Activated naive CD8-positive, alpha-beta T cell treated with anti-CD3 and anti-CD28 coated beads, Interleukin-2, amount 10 ng/mL, durations not matched to agents 7 days and 5 days (primary cell): Measurements from ENCODE around the gene INSM1. TPM values are rescaled to one million over a fixed set of nuclear protein-coding genes. Genes with fewer than 3 reads are reported as not detected.
"Not testable (repeated sequence)": the region's sequence is repeated elsewhere in the genome, so short reads cannot be mapped to it uniquely, and the experiment has no call there.

ENCODE experiments used
- ATAC-seq: fragments of 150-1000 bp; cut with Tn5 transposase; one replicate; pipeline ENCODE4 v1.10.0; 2021; ENCODE audit warnings: low read depth, moderate library complexity
- POLR2A ChIA-PET: fragments of 350-600 bp; sonication (Branson Sonifier 250); formaldehyde crosslinking; loops from one replicate; lab custom pipeline; 2021; ENCODE audit warnings: antibody characterized with exemption; lab: Charles Lee
- DNase-seq: peaks from one replicate; pipeline ENCODE4 v3.0.0; 2021
- H3K27ac Mint-ChIP-seq: one replicate; pipeline ENCODE4 v1.8.0; 2022; ENCODE audit warnings: mild to moderate bottlenecking, mixed read lengths
- H3K27me3 Mint-ChIP-seq: one replicate; pipeline ENCODE4 v1.8.0; 2022; ENCODE audit warnings: mild to moderate bottlenecking, moderate library complexity, mixed read lengths
- H3K36me3 Mint-ChIP-seq: one replicate; pipeline ENCODE4 v1.8.0; 2021; ENCODE audit warnings: mild to moderate bottlenecking, mixed read lengths
- H3K4me1 Mint-ChIP-seq: one replicate; pipeline ENCODE4 v1.8.0; 2021; ENCODE audit warnings: mixed read lengths
- H3K4me3 Mint-ChIP-seq: one replicate; pipeline ENCODE4 v1.8.0; 2022; ENCODE audit warnings: mild to moderate bottlenecking, moderate library complexity, mixed read lengths
- H3K9me3 Mint-ChIP-seq: one replicate; pipeline ENCODE4 v1.8.0; 2021; ENCODE audit warnings: mixed read lengths
- total RNA-seq, 2 experiments: library from RNA; stranded (reverse); gene quantifications; one replicate each; pipeline ENCODE4 v1.2.3, GENCODE V29; 2021

Gene INSM1
- total RNA-seq, 2 experiments from 2014 or later = not detected

GRCh38 chr20:20341371-20341770 lies 26.5 kb upstream of the INSM1 start:
- ATAC-seq (no peak), DNase-seq (no peak)
- H3K4me1 Mint-ChIP-seq = no peaks in the 10 kb centered on the region
- no peaks in the 10 kb centered on the region for H3K36me3 Mint-ChIP-seq
- H3K27me3 Mint-ChIP-seq = no peaks in the 10 kb centered on the region
- no peak overlapping the region for H3K27ac Mint-ChIP-seq
- H3K9me3 Mint-ChIP-seq = peaks cover 2% of the 10 kb centered on the region
- POLR2A ChIA-PET = no interaction called here
- no peak overlapping the region for H3K4me3 Mint-ChIP-seq

- ATAC-seq (no peak), DNase-seq (no peak)
- no peak overlapping the region for H3K27ac Mint-ChIP-seq
- H3K4me1 Mint-ChIP-seq = no peaks in the 10 kb centered on the region
- H3K4me3 Mint-ChIP-seq = no peak overlapping the region
- H3K27me3 Mint-ChIP-seq = no peaks in the 10 kb centered on the region
- H3K9me3 Mint-ChIP-seq = no peaks in the 10 kb centered on the region
- no peaks in the 10 kb centered on the region for H3K36me3 Mint-ChIP-seq
- POLR2A ChIA-PET = no interaction called here
Measured at GRCh38 chr20:20342066-20342465, 25.8 kb upstream of the INSM1 start.

DNA sequence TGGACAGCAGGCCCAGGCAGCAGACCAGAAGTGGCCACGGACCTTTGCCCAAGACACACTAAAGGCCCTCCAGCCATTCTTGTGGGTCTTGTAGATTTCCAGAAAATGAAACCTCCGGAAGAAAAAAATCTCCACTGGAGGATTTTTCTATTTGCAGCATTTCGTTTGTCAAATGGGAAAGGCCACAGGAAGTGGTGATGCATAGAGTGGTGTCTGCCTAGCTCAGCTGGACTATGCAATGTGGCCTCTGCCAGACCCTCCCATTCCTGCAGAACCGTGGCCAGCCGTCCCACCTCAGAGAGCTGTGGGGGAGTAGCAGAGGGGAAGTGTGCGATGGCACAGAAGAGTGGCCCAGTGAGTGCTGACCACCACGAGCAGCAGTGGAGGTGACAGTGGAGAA lies 24.0 kb upstream of the INSM1 start:
- H3K4me1 Mint-ChIP-seq = no peaks in the 10 kb centered on the region
- peaks cover 5% of the 10 kb centered on the region for H3K27me3 Mint-ChIP-seq
- ATAC-seq (no peak), DNase-seq (no peak)
- no peak overlapping the region for H3K4me3 Mint-ChIP-seq
- H3K9me3 Mint-ChIP-seq = no peaks in the 10 kb centered on the region
- no peak overlapping the region for H3K27ac Mint-ChIP-seq
- POLR2A ChIA-PET = no interaction called here
- no peaks in the 10 kb centered on the region for H3K36me3 Mint-ChIP-seq

GRCh38 chr20:20344476-20344875 lies 23.4 kb upstream of the INSM1 start:
- H3K4me3 Mint-ChIP-seq = no peak overlapping the region
- peaks cover 8% of the 10 kb centered on the region for H3K27me3 Mint-ChIP-seq
- POLR2A ChIA-PET = no interaction called here
- H3K9me3 Mint-ChIP-seq = no peaks in the 10 kb centered on the region
- no peak for DNase-seq
- no peak for ATAC-seq
- H3K4me1 Mint-ChIP-seq = no peaks in the 10 kb centered on the region
- H3K36me3 Mint-ChIP-seq = no peaks in the 10 kb centered on the region
- H3K27ac Mint-ChIP-seq = no peak overlapping the region

DNA sequence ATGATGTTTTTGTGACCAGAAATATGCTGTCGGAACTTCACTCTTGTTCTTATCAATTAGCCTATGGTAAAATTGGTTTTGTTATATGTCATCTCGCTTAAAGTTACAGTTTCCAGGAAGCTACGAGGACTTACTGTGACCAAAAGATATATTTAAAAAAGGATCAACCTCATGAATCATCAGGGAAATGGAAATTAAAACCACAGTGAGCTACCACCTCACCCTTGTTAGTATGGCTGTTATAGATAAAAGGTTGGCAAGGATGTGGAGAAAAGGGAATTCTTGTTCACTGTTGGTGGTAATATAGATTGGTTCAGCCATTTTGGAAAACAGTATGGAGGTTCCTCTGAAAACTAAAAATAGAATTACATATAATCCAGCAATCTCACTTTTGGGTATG lies 14.3 kb upstream of the INSM1 start:
- H3K27ac Mint-ChIP-seq = no peak overlapping the region
- DNase-seq (no peak), ATAC-seq (no peak)
- peaks cover 7% of the 10 kb centered on the region for H3K9me3 Mint-ChIP-seq
- no peaks in the 10 kb centered on the region for H3K36me3 Mint-ChIP-seq
- H3K27me3 Mint-ChIP-seq = peaks cover 12% of the 10 kb centered on the region
- no peaks in the 10 kb centered on the region for H3K4me1 Mint-ChIP-seq
- H3K4me3 Mint-ChIP-seq = no peak overlapping the region
- POLR2A ChIA-PET = no interaction called here

DNA sequence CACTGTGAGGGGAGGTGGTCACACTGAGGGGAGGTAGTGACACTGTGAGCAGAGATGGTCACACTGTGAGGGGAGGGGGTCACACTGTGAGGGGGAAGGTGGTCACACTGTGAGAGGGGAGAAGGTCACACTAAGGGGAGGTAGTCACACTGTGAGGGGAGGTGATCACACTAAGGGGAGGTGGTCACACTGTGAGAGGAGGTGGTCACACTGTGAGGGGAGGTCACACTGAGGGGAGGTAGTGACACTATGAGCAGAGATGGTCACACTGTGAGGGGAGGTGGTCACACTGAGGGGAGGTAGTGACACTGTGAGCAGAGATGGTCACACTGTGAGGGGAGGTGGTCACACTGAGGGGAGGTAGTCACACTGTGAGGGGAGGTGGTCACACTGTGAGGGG lies 12.4 kb upstream of the INSM1 start:
- ATAC-seq, H3K27ac Mint-ChIP-seq, H3K4me3 Mint-ChIP-seq, H3K4me1 Mint-ChIP-seq, H3K36me3 Mint-ChIP-seq, H3K9me3 Mint-ChIP-seq, H3K27me3 Mint-ChIP-seq, POLR2A ChIA-PET, DNase-seq: not testable (repeated sequence)

DNA sequence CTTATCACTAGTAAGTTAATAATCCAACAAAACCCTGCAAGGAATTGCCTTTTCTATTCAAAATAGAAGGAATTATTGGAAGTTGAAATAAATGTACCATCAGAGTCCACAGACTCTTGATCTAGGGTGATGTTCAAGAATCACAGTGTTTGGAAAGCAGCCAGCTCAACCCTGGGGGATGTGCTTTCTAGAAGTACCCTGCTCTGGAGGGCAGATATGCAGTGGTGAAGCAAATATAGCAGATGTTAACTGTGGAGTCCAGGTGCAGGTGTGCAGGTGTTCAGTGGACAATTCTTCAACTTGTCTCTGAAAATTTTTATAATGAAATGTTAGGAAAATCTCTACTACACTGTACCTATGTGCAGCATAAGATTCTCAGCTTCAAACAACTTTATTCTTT lies 9.1 kb upstream of the INSM1 start:
- no peak for ATAC-seq
- no peak overlapping the region for H3K27ac Mint-ChIP-seq
- DNase-seq = no peak
- H3K9me3 Mint-ChIP-seq = peaks cover 6% of the 10 kb centered on the region
- no peaks in the 10 kb centered on the region for H3K36me3 Mint-ChIP-seq
- H3K4me3 Mint-ChIP-seq = no peak overlapping the region
- H3K27me3 Mint-ChIP-seq = peaks cover 35% of the 10 kb centered on the region
- POLR2A ChIA-PET = no interaction called here
- H3K4me1 Mint-ChIP-seq = peaks cover 7% of the 10 kb centered on the region

GRCh38 chr20:20359628-20360027 lies 8.3 kb upstream of the INSM1 start:
- DNase-seq = no peak
- no peak for ATAC-seq
- Mint-ChIP-seq H3K27me3 (peaks cover 39% of the 10 kb centered on the region), H3K9me3 (peaks cover 3% of the 10 kb centered on the region), H3K4me3 (no peak overlapping the region), H3K4me1 (peaks cover 7% of the 10 kb centered on the region), H3K27ac (no peak overlapping the region), H3K36me3 (no peaks in the 10 kb centered on the region)
- POLR2A ChIA-PET = no interaction called here

- POLR2A ChIA-PET = no interaction called here
- H3K4me1 Mint-ChIP-seq = peaks cover 7% of the 10 kb centered on the region
- H3K27ac Mint-ChIP-seq = no peak overlapping the region
- no peaks in the 10 kb centered on the region for H3K9me3 Mint-ChIP-seq
- peaks cover 48% of the 10 kb centered on the region for H3K27me3 Mint-ChIP-seq
- no peaks in the 10 kb centered on the region for H3K36me3 Mint-ChIP-seq
- no peak for ATAC-seq
- H3K4me3 Mint-ChIP-seq = no peak overlapping the region
- DNase-seq = no peak
Measured at GRCh38 chr20:20360464-20360863, 7.4 kb upstream of the INSM1 start.

- Mint-ChIP-seq H3K9me3 (no peaks in the 10 kb centered on the region), H3K4me1 (peaks cover 8% of the 10 kb centered on the region), H3K27ac (no peak overlapping the region)
Measured at GRCh38 chr20:20362774-20363433, 5.0 kb upstream of the INSM1 start.

GRCh38 chr20:20363434-20363798 lies 4.5 kb upstream of the INSM1 start:
- ATAC-seq = no peak
- Mint-ChIP-seq H3K27me3 (peaks cover 64% of the 10 kb centered on the region), H3K4me3 (no peak overlapping the region), H3K4me1 (peaks cover 8% of the 10 kb centered on the region), H3K27ac (peak overlapping the region; percentile 54), H3K9me3 (no peaks in the 10 kb centered on the region), H3K36me3 (no peaks in the 10 kb centered on the region)
- no peak for DNase-seq
- POLR2A ChIA-PET = no interaction called here

More at GRCh38 chr20:20362774-20363433, 5.0 kb upstream of the INSM1 start:
- no peak overlapping the region for H3K4me3 Mint-ChIP-seq
- no peak for ATAC-seq
- POLR2A ChIA-PET = no interaction called here
- H3K27me3 Mint-ChIP-seq = peaks cover 64% of the 10 kb centered on the region
- no peaks in the 10 kb centered on the region for H3K36me3 Mint-ChIP-seq
- no peak for DNase-seq

DNA sequence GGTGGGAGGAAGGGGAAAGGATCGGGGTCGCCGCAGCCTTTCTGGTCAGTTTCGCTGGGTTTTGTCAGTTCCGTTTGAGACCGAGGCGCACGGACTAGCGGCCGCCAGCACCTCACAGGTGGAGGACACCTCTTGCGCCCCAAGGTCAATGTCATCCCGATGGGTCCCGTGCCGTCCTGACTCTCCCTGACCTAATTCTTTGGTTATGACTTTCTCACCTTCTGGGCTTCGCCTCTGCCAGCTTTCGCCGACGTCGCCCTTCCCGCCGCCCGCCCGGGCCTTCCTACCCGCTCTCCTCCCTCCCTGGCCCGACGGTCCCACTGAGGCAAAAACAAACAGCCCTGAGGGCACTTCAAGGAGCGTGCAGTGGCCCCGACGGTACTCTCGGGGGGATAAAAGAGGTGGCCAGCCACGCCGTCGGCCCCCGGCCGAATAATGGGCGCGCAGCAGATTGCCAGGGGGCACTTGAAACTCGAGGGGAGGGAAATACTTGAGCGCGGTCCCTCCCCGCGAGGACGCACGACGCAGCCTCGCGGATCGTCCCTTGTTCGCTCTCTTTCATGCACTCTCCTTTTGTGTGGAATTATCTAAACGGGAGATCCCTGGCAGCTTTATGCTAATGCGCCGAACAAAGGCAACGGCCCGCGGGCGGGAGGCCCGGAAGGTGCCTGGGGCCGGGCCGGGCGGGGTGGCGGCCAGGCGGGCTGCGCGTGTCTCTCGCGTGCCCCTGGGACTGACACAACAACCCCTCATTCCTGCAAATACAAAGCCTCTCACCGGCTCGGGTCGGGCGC lies 3.9 kb upstream of the INSM1 start:
- POLR2A ChIA-PET = no interaction called here
- H3K27me3 Mint-ChIP-seq = peaks cover 64% of the 10 kb centered on the region
- DNase-seq (peak; percentile 43), ATAC-seq (no peak)
- no peaks in the 10 kb centered on the region for H3K36me3 Mint-ChIP-seq
- H3K27ac Mint-ChIP-seq = no peak overlapping the region
- H3K4me3 Mint-ChIP-seq = no peak overlapping the region
- H3K4me1 Mint-ChIP-seq = peaks cover 8% of the 10 kb centered on the region
- H3K9me3 Mint-ChIP-seq = no peaks in the 10 kb centered on the region

DNA sequence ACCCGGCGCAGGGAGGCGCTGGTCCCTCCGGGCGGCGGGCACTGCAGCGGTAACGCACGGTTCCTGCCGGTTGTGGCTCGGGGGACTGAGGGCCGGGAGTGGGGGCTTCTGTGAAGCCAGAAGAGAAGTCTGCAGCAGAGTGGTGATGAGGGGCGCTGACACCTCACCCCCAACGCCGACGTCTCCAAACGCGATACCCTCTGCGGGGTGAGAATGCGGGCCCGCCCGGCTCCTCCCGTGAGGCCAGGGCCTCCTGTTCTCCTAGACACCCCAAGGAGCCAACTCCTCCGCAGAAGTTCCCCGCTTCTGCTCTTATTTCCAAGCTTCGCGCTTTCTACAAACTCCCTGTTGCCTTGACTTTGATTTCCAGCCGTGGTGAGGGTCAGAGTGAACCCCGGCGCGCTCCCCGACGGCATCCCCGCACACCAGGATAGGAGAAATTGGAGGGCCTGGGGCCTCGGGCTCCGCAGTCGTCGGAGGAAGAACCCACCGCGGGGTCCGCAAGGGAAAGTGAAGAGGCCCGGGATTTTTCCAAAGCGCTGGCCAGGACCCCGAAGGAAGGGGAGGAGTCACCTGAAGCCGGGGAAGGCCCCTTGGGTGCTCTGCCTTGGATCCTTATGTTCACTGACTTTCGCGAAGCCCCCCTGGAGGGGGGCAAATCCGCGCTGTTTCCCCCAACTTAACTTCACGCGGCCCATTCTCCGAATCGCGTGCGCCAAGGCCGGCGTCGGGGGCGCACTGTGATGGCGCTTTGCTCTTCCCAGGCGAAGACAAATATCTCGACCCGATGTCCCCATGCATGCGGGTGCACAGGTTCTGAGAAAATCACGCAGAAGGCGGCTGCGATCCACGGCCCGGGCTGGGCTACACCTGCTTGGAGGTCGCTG lies 3.1 kb upstream of the INSM1 start:
- H3K9me3 Mint-ChIP-seq = no peaks in the 10 kb centered on the region
- POLR2A ChIA-PET = no interaction called here
- H3K4me1 Mint-ChIP-seq = peaks cover 9% of the 10 kb centered on the region
- ATAC-seq = no peak
- H3K27me3 Mint-ChIP-seq = peaks cover 65% of the 10 kb centered on the region
- DNase-seq = no peak
- H3K36me3 Mint-ChIP-seq = peaks cover under 1% of the 10 kb centered on the region
- no peak overlapping the region for H3K27ac Mint-ChIP-seq
- H3K4me3 Mint-ChIP-seq = no peak overlapping the region
